SK-N-SH (cell line): ENCODE measurements around the gene UBAC2. TPM values are rescaled to one million over a fixed set of nuclear protein-coding genes. Genes with fewer than 3 reads are reported as not detected.

Source experiments
- CTCF ChIA-PET: fragments of 300-600, 350-600 bp; formaldehyde crosslinking; extraction: SDS; loops from one replicate; lab custom pipeline; 2021; lab: Yijun Ruan, JAX
- POLR2A ChIA-PET: fragments of 350-600 bp; sonication (Branson Sonifier 250); formaldehyde crosslinking; extraction: SDS; loops from one replicate; lab custom pipeline; 2020; ENCODE audit warnings: antibody characterized with exemption, inconsistent platforms; lab: Yijun Ruan, JAX
- DNase-seq: peaks from one replicate; pipeline ENCODE4 v3.0.0; 2012
- H2AFZ ChIP-seq: fragments of 200-600 bp; sonication (generic); 2 replicates; pipeline ENCODE4 v1.8.1; 2016; ENCODE audit warnings: antibody characterized with exemption, mild to moderate bottlenecking, low read depth
- H3F3A ChIP-seq: fragments of 200-600 bp; sonication (generic); replicated peaks from 2 replicates; pipeline ENCODE3; 2016; ENCODE audit warnings: antibody characterized with exemption, mild to moderate bottlenecking; ENCODE audit not compliant: insufficient read depth
- H3K27ac ChIP-seq, 2 experiments: fragments of 200-500 bp in 1 of 2; fragments of 200-600 bp in 1 of 2; sonication (Bioruptor generic) in 1 of 2; sonication (generic), shearing (Covaris generic) in 1 of 2; 2 replicates each; pipeline versions ENCODE4 v1.5.1 to v1.6.1; 2014 to 2016; ENCODE audit warnings: low read depth in 2 of 2, inconsistent platforms in 1 of 2, low read length in 1 of 2, mild to moderate bottlenecking in 1 of 2, mixed read lengths in 1 of 2
- H3K27me3 ChIP-seq: fragments of 200-600 bp; sonication (generic), shearing (Covaris generic); 2 replicates; pipeline ENCODE4 v1.6.1; 2016; ENCODE audit warnings: mixed run types; ENCODE audit not compliant: insufficient read depth
- H3K36me3 ChIP-seq, 2 experiments: fragments of 200-500 bp in 1 of 2; fragments of 200-600 bp in 1 of 2; sonication (Bioruptor generic) in 1 of 2; sonication (generic) in 1 of 2; replicated peaks in 1 of 2; 2 replicates each; pipeline versions ENCODE3 to v1.5.1; 2014 to 2016; ENCODE audit warnings: low read length in 1 of 2, mild to moderate bottlenecking in 1 of 2; ENCODE audit not compliant: insufficient read depth in 2 of 2, control insufficient read depth in 1 of 2
- H3K4me1 ChIP-seq, 2 experiments: fragments of 200-500 bp in 1 of 2; fragments of 200-600 bp in 1 of 2; sonication (Bioruptor generic) in 1 of 2; sonication (generic), shearing (Covaris generic) in 1 of 2; 2 replicates each; pipeline versions ENCODE4 v1.5.1 to v1.6.1; 2014 to 2016; ENCODE audit warnings: low read depth in 1 of 2, low read length in 1 of 2, mixed run types in 1 of 2; ENCODE audit not compliant: insufficient read depth in 2 of 2, control insufficient read depth in 1 of 2
- H3K4me2 ChIP-seq: fragments of 200-600 bp; sonication (generic), shearing (Covaris generic); 2 replicates; pipeline ENCODE4 v1.6.1; 2017; ENCODE audit warnings: mixed run types
- H3K4me3 ChIP-seq, 2 experiments: fragments of 200-500 bp in 1 of 2; fragments of 200-600 bp in 1 of 2; sonication (Bioruptor generic) in 1 of 2; sonication (generic), shearing (Covaris generic) in 1 of 2; 2 replicates each; pipeline versions ENCODE4 v1.5.1 to v1.8.1; 2014 to 2016; ENCODE audit warnings: low read depth in 2 of 2, inconsistent platforms in 1 of 2, low read length in 1 of 2, mild to moderate bottlenecking in 1 of 2, mixed read lengths in 1 of 2, moderate library complexity in 1 of 2
- H3K79me2 ChIP-seq: fragments of 200-600 bp; sonication (generic); 2 replicates; pipeline ENCODE4 v1.8.1; 2017; ENCODE audit warnings: mild to moderate bottlenecking; ENCODE audit not compliant: insufficient read depth
- H3K9ac ChIP-seq: fragments of 200-600 bp; sonication (generic); 2 replicates; pipeline ENCODE4 v1.6.1; 2017; ENCODE audit warnings: mixed run types
- H3K9me2 ChIP-seq: fragments of 200-600 bp; sonication (generic); 2 replicates; pipeline ENCODE4 v1.6.1; 2017; ENCODE audit warnings: mixed run types
- H3K9me3 ChIP-seq: fragments of 200-600 bp; sonication (generic); 2 replicates; pipeline ENCODE4 v1.6.1; 2017; ENCODE audit warnings: mixed run types, mild to moderate bottlenecking, moderate library complexity
- H4K20me1 ChIP-seq: fragments of 200-600 bp; sonication (generic); 2 replicates; pipeline ENCODE4 v1.6.1; 2017; ENCODE audit warnings: mild to moderate bottlenecking, mixed run types; ENCODE audit not compliant: insufficient read depth
- CHD2 ChIP-seq: fragments of 150-350 bp; IDR thresholded peaks from 2 replicates; pipeline ENCODE4 v1.6.1; 2018; ENCODE audit warnings: low read length; ENCODE audit not compliant: partially characterized antibody
- EZH2phosphoT487 ChIP-seq: fragments of 200-600 bp; sonication (generic); IDR thresholded peaks from 2 replicates; pipeline ENCODE4 v1.6.1; 2017; ENCODE audit warnings: low read depth, mixed run types, mild to moderate bottlenecking, antibody characterized with exemption, moderate library complexity, borderline replicate concordance
- FOXJ3 ChIP-seq: sonication (generic); formaldehyde crosslinking; IDR thresholded peaks from 2 replicates; pipeline ENCODE4 v1.5.1; 2020; ENCODE audit warnings: mild to moderate bottlenecking, missing genetic modification reagents
- JUND ChIP-seq: IDR thresholded peaks from 2 replicates; pipeline ENCODE4 v1.4.0; 2012
- MAX ChIP-seq: IDR thresholded peaks from 2 replicates; pipeline ENCODE4 v1.4.0; 2012; ENCODE audit warnings: low read depth
- MXI1 ChIP-seq: IDR thresholded peaks from 2 replicates; pipeline ENCODE4 v1.6.1; 2012; ENCODE audit warnings: mild to moderate bottlenecking, low read depth, low read length, improper control_type of control experiment
- NFIC ChIP-seq: IDR thresholded peaks from 2 replicates; pipeline ENCODE4 v1.4.0; 2012; ENCODE audit warnings: borderline replicate concordance
- RAD21 ChIP-seq: IDR thresholded peaks from 2 replicates; pipeline ENCODE4 v1.6.1; 2012; ENCODE audit warnings: mild to moderate bottlenecking, low read length
- RCOR1 ChIP-seq: fragments of 150-350 bp; IDR thresholded peaks from 2 replicates; pipeline ENCODE4 v1.6.1; 2017; ENCODE audit warnings: antibody characterized with exemption, low read length
- RXRA ChIP-seq: IDR thresholded peaks from 2 replicates; pipeline ENCODE4 v1.4.0; 2012; ENCODE audit warnings: low read depth, mild to moderate bottlenecking, borderline replicate concordance
- SIN3A ChIP-seq: IDR thresholded peaks from 2 replicates; pipeline ENCODE4 v1.6.1; 2012; ENCODE audit warnings: low read depth, mild to moderate bottlenecking, low read length, moderate library complexity, borderline replicate concordance
- SMC3 ChIP-seq: IDR thresholded peaks from 2 replicates; pipeline ENCODE4 v1.6.1; 2012; ENCODE audit warnings: low read depth, low read length, improper control_type of control experiment
- TAF1 ChIP-seq: IDR thresholded peaks from 2 replicates; pipeline ENCODE4 v1.6.1; 2012; ENCODE audit warnings: low read depth, mild to moderate bottlenecking, low read length, moderate library complexity, borderline replicate concordance
- YY1 ChIP-seq: IDR thresholded peaks from 2 replicates; pipeline ENCODE4 v1.4.0; 2012; ENCODE audit warnings: low read depth, mild to moderate bottlenecking
- ZBTB33 ChIP-seq: IDR thresholded peaks from 2 replicates; pipeline ENCODE4 v1.4.0; 2012; ENCODE audit warnings: low read depth, borderline replicate concordance
- WGBS: methylation state at CpG from one replicate; pipeline ENCODE4 v1.1.6; 2017; ENCODE audit warnings: low lambda C conversion rate; 5-methylcytosine and 5-hydroxymethylcytosine counted together
- polyA plus RNA-seq, 3 experiments: library from polyadenylated mRNA; depleted of rRNA; stranded (reverse); fragments of >200 nt; gene quantifications; 2 replicates each; pipeline ENCODE4 v1.2.3, GENCODE V29; 2012

The UBAC2 gene
- polyA plus RNA-seq, 1 of the 3 experiments (the other 2 are of a cell fraction) = 79.0 TPM

GRCh38 chr13:99429670-99430069 lies 229.0 kb downstream of the UBAC2 start (continued):
- TF ChIP-seq RAD21 (no peak), SMC3 (no peak), SIN3A (no peak), MAX (no peak), TAF1 (no peak), FOXJ3 (CRISPR knock-in tag) (no peak), RCOR1 (no peak), NFIC (no peak)

GRCh38 chr13:99431927-99432608 lies 231.4 kb downstream of the UBAC2 start:
- Histone ChIP-seq H3K27me3 (no peaks in the 10 kb centered on the region), H3K9ac (no peak overlapping the region), H3K9me3 (no peaks in the 10 kb centered on the region), H3K79me2 (no peaks in the 10 kb centered on the region), H3K4me2 (no peak overlapping the region), H3K27ac (no peak overlapping the region), H4K20me1 (no peaks in the 10 kb centered on the region), H3K4me3 (no peak overlapping the region), H3K9me2 (no peaks in the 10 kb centered on the region), H3K4me1 (peaks cover 3% of the 10 kb centered on the region in 2 experiments; a peak in 2 of 4 replicates), H3F3A (no peaks in the 10 kb centered on the region), H3K36me3 (no peaks in the 10 kb centered on the region), H2AFZ (peak overlapping the region; percentile 70)
- no peak for DNase-seq
- TF ChIP-seq ZBTB33 = no peak
- TF ChIP-seq RXRA = no peak
- TF ChIP-seq EZH2phosphoT487 = no peak
- TF ChIP-seq MXI1 = no peak
- no peak for TF ChIP-seq YY1
- TF ChIP-seq SMC3 = no peak
- no peak for TF ChIP-seq JUND
- no peak for TF ChIP-seq CHD2
- ChIA-PET CTCF (no interaction called here), POLR2A (no interaction called here)
- 81% methylated on average over 16 of the region's 18 CpGs for WGBS
